Upper lobe of left lung (tissue), 6 donors: ENCODE data around the gene ARHGAP20. TPM values are rescaled to one million over a fixed set of nuclear protein-coding genes. Genes with fewer than 3 reads are reported as not detected.

Experiments used
- ATAC-seq, 2 donors: fragments of 200-7000 bp; cut with Tn5 transposase; one replicate each; pipeline ENCODE4 v1.9.1; 2022; ENCODE audit warnings: mild to moderate bottlenecking in 2 of 2, moderate library complexity in 2 of 2; ENCODE audit not compliant: low FRiP score in 2 of 2
- DNase-seq, 2 donors: peaks; one replicate each; pipeline ENCODE4 v3.0.0-alpha.2; 2019 to 2020
- H3K27ac ChIP-seq, 4 donors: fragments of 200-600 bp; sonication (generic); one replicate each; pipeline ENCODE4 v1.5.1; 2016 to 2019
- H3K27me3 ChIP-seq, 4 donors: fragments of 200-600 bp; sonication (generic); one replicate each; pipeline ENCODE4 v1.5.1; 2017 to 2019
- H3K36me3 ChIP-seq, 4 donors: fragments of 200-600 bp; sonication (generic); one replicate each; pipeline ENCODE4 v1.5.1; 2016 to 2019
- H3K4me1 ChIP-seq, 4 donors: fragments of 200-600 bp; sonication (generic); one replicate each; pipeline ENCODE4 v1.5.1; 2018 to 2019
- H3K4me3 ChIP-seq, 4 donors: fragments of 200-600 bp; sonication (generic); one replicate each; pipeline ENCODE4 v1.5.1; 2017 to 2019; ENCODE audit warnings: mild to moderate bottlenecking in 2 of 4, moderate library complexity in 1 of 4
- H3K9me3 ChIP-seq, 4 donors: fragments of 200-600 bp; sonication (generic); one replicate each; pipeline ENCODE4 v1.5.1; 2018 to 2019
- EP300 ChIP-seq, 4 donors: sonication (generic); formaldehyde crosslinking; IDR thresholded peaks; one replicate each; pipeline ENCODE4 v1.5.1; 2017; ENCODE audit warnings: antibody characterized with exemption in 4 of 4, control low read depth in 2 of 4
- POLR2A ChIP-seq, 4 donors: fragments of 450-650 bp; IDR thresholded peaks; one replicate each; pipeline ENCODE4 v1.5.1; 2016 to 2017; ENCODE audit warnings: antibody characterized with exemption in 4 of 4, mild to moderate bottlenecking in 2 of 4
- POLR2AphosphoS5 ChIP-seq, 2 donors: sonication (generic); formaldehyde crosslinking; IDR thresholded peaks; one replicate each; pipeline ENCODE4 v1.5.1; 2017; ENCODE audit warnings: antibody characterized with exemption in 2 of 2
- WGBS, 2 donors: methylation state at CpG; one replicate each; pipeline ENCODE4 v1.1.5; 2017 to 2018; 5-methylcytosine and 5-hydroxymethylcytosine counted together
- total RNA-seq, 6 donors: library from RNA; depleted of rRNA in 4 of 6; stranded (reverse); fragments of >200 nt in 4 of 6; gene quantifications; one replicate each; pipeline versions ENCODE4 v1.1.0 to v1.2.1, GENCODE V29; 2016 to 2021
- TF ChIP-seq, protein P1 (sequence below), 6 experiments: fragments of 450-650 bp in 4 of 6; fragments of 200-600 bp in 2 of 6; sonication (generic) in 2 of 6; IDR thresholded peaks; one replicate each; pipeline ENCODE4 v1.5.1; 2016 to 2019; ENCODE audit warnings: antibody characterized with exemption in 6 of 6
- donor health status: DM: no; HTN: no; CAD: no; lungs with moderate emphysema.
- donor health status: DM: no; HTN: yes; CAD: no; lungs with severe emphysema.

Gene ARHGAP20
- total RNA-seq, 6 donors from 2014 or later, result 4.3 to 7.4 (median 5.5) TPM

DNA sequence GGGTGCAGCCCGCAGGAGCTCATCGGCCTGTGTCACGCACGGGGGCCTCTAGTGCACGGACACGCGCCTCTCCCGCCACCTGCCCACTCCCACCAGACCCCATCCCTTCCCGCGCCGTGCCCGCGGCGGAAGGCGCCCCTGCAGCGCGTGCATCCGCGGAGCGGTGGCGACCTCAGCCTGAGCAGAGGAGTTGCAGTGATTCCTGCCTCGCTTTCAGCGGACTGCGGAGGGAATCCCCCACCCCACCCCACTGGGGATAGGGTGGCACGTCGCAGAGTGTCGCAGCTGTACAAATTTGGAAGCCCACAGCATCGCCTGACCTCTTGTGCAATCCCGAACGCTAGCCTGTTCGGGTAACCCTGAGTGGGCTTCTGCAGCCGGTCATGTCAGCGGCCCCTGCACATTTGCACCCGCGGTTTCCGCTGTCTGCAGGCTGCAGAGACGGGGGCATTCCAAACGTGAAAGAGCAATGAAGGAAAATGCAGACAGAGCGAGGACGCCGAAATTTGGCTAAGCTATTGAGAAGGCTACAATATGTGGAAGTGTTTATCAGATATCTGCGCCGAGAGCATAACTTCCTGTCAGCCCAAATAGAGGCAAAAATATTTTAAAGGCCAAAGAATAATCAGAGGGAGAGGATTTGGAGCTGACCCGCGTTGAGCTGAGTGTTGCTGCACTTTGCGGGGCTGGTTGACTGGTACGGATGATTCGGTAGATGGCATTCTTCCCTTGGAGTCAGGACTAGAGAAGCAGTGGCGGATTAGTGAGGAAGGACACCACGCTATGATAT is 617 bp upstream of the ARHGAP20 start:
- Histone ChIP-seq H3K27ac (peak overlapping the region in 3 of 4 donors; percentile 60 to 83 (median 82)), H3K36me3 (no peaks in the 10 kb centered on the region), H3K4me1 (peaks cover 3 to 31% (median 24%) of the 10 kb centered on the region in 4 donors), H3K9me3 (no peaks in the 10 kb centered on the region), H3K27me3 (peaks cover 0 to 10% (median 0%) of the 10 kb centered on the region in 4 donors), H3K4me3 (peak overlapping the region; percentile 59 to 81 (median 68))
- peak in 1 of 2 donors; percentile 51 for DNase-seq
- peak; percentile 34 to 47 for ATAC-seq
- TF ChIP-seq POLR2AphosphoS5 (IDR thresholded peaks at IDR 0.05), result no peak
- TF ChIP-seq, protein P1, sequence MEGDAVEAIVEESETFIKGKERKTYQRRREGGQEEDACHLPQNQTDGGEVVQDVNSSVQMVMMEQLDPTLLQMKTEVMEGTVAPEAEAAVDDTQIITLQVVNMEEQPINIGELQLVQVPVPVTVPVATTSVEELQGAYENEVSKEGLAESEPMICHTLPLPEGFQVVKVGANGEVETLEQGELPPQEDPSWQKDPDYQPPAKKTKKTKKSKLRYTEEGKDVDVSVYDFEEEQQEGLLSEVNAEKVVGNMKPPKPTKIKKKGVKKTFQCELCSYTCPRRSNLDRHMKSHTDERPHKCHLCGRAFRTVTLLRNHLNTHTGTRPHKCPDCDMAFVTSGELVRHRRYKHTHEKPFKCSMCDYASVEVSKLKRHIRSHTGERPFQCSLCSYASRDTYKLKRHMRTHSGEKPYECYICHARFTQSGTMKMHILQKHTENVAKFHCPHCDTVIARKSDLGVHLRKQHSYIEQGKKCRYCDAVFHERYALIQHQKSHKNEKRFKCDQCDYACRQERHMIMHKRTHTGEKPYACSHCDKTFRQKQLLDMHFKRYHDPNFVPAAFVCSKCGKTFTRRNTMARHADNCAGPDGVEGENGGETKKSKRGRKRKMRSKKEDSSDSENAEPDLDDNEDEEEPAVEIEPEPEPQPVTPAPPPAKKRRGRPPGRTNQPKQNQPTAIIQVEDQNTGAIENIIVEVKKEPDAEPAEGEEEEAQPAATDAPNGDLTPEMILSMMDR (IDR thresholded peaks at IDR 0.05), result peak in 1 of 6 experiments; percentile 3
- TF ChIP-seq EP300 (IDR thresholded peaks at IDR 0.05), result no peak
- no peak for TF ChIP-seq POLR2A (IDR thresholded peaks at IDR 0.05)
- WGBS, 2 donors, result 0 to 1% methylated on average over 22 to 33 of the region's 50 CpGs

DNA sequence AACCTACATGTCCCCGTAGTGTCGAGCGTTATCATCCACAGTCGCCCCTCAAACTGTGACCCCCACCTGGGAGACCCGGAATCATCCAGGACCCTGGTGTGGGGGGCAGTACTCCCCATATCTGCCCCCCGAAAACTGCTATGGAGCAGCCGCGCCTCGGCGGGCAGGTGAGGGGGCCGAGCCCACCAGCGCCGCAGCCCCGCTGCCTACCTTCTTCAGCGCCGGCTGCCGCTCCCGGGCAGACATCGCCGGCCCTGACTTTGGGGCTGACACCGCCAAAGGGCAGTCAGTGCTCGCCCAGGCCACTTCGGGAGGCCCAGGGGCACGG is 825 bp downstream of the ARHGAP20 start:
- Histone ChIP-seq H3K4me1 (peaks cover 3 to 31% (median 24%) of the 10 kb centered on the region in 4 donors), H3K4me3 (peak overlapping the region; percentile 53 to 81 (median 68)), H3K27ac (peak overlapping the region; percentile 51 to 83 (median 82)), H3K27me3 (peaks cover 0 to 10% (median 0%) of the 10 kb centered on the region in 4 donors), H3K9me3 (no peaks in the 10 kb centered on the region), H3K36me3 (no peaks in the 10 kb centered on the region)
- 0% methylated on average over 8 of the region's 24 CpGs; no CpG with 5 or more reads in 1 of the 2 donors for WGBS, 2 donors
- DNase-seq (no peak), ATAC-seq (no peak)
- no peak for TF ChIP-seq POLR2AphosphoS5 (IDR thresholded peaks at IDR 0.05)
- TF ChIP-seq EP300 (IDR thresholded peaks at IDR 0.05), result no peak
- no peak for TF ChIP-seq POLR2A (IDR thresholded peaks at IDR 0.05)
- TF ChIP-seq, protein P1 (IDR thresholded peaks at IDR 0.05), result no peak

DNA sequence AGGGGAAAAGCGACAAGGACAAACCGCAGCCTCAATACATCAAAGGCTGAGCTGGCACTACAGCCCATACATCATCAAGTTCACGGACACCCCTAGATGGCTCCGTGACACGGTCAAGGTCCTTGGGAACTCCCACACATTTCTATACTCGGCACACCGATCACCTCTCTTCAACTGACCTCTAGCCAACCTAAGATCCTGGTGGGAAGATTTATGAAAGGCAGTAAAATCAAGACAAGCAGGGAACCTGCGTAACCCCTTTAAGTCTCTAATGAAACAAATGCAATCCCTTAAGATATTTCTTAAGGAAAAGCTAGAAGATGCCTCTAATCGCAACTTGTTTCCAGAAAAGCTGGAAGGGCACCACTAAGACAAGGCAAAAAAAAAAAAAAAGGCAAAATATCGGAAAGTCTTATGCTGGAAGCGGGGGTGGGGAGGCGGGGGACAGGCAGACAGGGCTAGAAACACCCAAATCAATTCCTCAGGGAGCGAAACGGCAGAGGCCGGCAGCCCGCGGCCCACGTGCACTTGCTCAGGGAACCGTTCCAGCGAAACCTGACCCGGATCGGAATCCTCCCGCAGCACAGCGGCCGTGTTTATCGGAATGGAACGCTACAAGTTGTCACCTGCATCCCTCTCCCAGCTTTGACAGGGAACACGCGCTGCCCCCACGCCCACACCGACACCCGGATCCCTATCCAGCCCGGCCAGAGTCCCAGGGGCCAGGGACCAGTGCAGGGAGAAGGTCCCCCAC is 1.4 kb downstream of the ARHGAP20 start:
- peaks cover 0 to 10% (median 0%) of the 10 kb centered on the region in 4 donors for H3K27me3 ChIP-seq
- peak overlapping the region; percentile 53 to 81 (median 68) for H3K4me3 ChIP-seq
- H3K9me3 ChIP-seq, result no peaks in the 10 kb centered on the region
- peaks cover 3 to 31% (median 24%) of the 10 kb centered on the region in 4 donors for H3K4me1 ChIP-seq
- 4 to 7% methylated on average over 20 to 30 of the region's 33 CpGs for WGBS, 2 donors
- peak overlapping the region; percentile 51 to 83 (median 82) for H3K27ac ChIP-seq
- H3K36me3 ChIP-seq, result no peaks in the 10 kb centered on the region
- TF ChIP-seq POLR2A (IDR thresholded peaks at IDR 0.05) (no peak), POLR2AphosphoS5 (IDR thresholded peaks at IDR 0.05) (no peak), EP300 (IDR thresholded peaks at IDR 0.05) (no peak)
- TF ChIP-seq, protein P1 (IDR thresholded peaks at IDR 0.05), result no peak
- peak; percentile 52 to 86 for DNase-seq
- peak in 1 of 2 donors; percentile 27 for ATAC-seq

DNA sequence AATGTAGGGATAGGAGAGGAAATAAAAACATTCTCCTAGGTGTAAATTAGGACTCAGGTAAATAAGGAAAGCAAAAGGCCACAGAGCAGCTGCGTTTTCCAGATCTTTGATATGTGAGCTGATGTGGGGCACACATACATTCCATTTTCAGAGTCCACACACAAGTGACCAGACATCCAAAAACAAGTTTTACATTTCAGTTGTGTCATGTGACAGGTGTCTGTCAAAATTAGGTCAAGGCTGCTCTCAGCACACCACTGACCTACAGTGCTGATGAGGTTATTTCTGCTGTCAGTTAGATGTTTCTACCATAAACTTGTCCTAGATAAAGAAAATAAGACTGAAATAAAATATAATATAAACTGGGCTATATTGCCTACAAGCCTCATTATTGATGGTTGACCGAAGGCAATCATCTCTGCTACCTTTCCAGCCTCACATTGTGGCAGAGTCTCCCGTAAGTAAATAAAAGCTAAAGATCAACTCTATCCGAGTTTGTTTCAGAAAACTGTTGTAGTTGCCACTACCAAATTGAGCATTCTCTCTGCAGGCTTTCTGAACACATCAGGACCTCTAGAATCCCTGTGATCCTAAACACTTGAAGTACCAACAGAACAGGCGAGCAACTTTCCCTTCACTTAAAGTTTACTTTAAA is 7.9 kb downstream of the ARHGAP20 start:
- DNase-seq, result no peak
- Histone ChIP-seq H3K27ac (no peak overlapping the region), H3K27me3 (no peaks in the 10 kb centered on the region), H3K4me3 (no peak overlapping the region), H3K4me1 (no peaks in the 10 kb centered on the region), H3K9me3 (no peaks in the 10 kb centered on the region), H3K36me3 (no peaks in the 10 kb centered on the region)
- ATAC-seq, result no peak
- WGBS, 2 donors, result 82 to 84% methylated on average over 5 of the region's 5 CpGs
- TF ChIP-seq POLR2A (IDR thresholded peaks at IDR 0.05), result no peak
- no peak for TF ChIP-seq EP300 (IDR thresholded peaks at IDR 0.05)
- TF ChIP-seq POLR2AphosphoS5 (IDR thresholded peaks at IDR 0.05), result no peak
- TF ChIP-seq, protein P1 (IDR thresholded peaks at IDR 0.05), result no peak
